H1 (cell line): ENCODE results near the gene PMFBP1.

Experiments
- CTCF ChIP-seq, 3 experiments: IDR thresholded peaks; 1 replicate in 2 of 3; 2 replicates in 1 of 3; pipeline versions ENCODE4 v1.5.1 to v1.6.1; 2011; ENCODE audit warnings: low read length in 3 of 3, mild to moderate bottlenecking in 3 of 3, inconsistent platforms in 2 of 3, low read depth in 1 of 3, moderate library complexity in 1 of 3; ENCODE audit not compliant: insufficient read depth in 1 of 3; ENCODE audit errors: control extremely low read depth in 1 of 3
- EGR1 ChIP-seq: IDR thresholded peaks from 2 replicates; pipeline ENCODE4 v1.6.1; 2011; ENCODE audit warnings: low read depth, low read length, borderline replicate concordance
- NANOG ChIP-seq: IDR thresholded peaks from 2 replicates; pipeline ENCODE4 v1.6.1; 2011; ENCODE audit warnings: low read length, low read depth, mild to moderate bottlenecking, inconsistent platforms; ENCODE audit not compliant: insufficient read depth, poor library complexity, severe bottlenecking
- NRF1 ChIP-seq: IDR thresholded peaks from 2 replicates; pipeline ENCODE4 v1.6.1; 2011; ENCODE audit warnings: mild to moderate bottlenecking, low read depth, low read length, improper control_type of control experiment
- RXRA ChIP-seq: IDR thresholded peaks from 2 replicates; pipeline ENCODE4 v1.6.1; 2011; ENCODE audit warnings: low read depth, mild to moderate bottlenecking, low read length, moderate library complexity; ENCODE audit not compliant: insufficient read depth
- SIN3A ChIP-seq, 2 experiments: IDR thresholded peaks in 1 of 2; conservative IDR thresholded peaks in 1 of 2; 2 replicates each; pipeline ENCODE4 v1.6.1; 2011 to 2012; ENCODE audit warnings: low read length in 2 of 2, improper control_type of control experiment in 1 of 2, low read depth in 1 of 2, mild to moderate bottlenecking in 1 of 2
- TAF1 ChIP-seq: IDR thresholded peaks from 2 replicates; pipeline ENCODE4 v1.6.1; 2011; ENCODE audit warnings: mild to moderate bottlenecking, low read depth, low read length
- USF2 ChIP-seq: IDR thresholded peaks from 2 replicates; pipeline ENCODE4 v1.6.1; 2011; ENCODE audit warnings: low read length, improper control_type of control experiment

GRCh38 chr16:72129976-72130656 lies 41.8 kb downstream of the PMFBP1 start:
- TF ChIP-seq CTCF (IDR thresholded peaks at IDR 0.05; ENCODE audit: control extremely low read depth in 1 of 3, insufficient read depth in 1 of 3, low read depth in 1 of 3, low read length in 3 of 3), result no peak
- no peak for TF ChIP-seq RXRA
- no peak for TF ChIP-seq SIN3A (conservative IDR thresholded peaks at IDR 0.05 in 1 of 2, IDR thresholded peaks at IDR 0.05 in 1 of 2; ENCODE audit: low read depth in 1 of 2, low read length in 2 of 2)
- TF ChIP-seq NRF1, result no peak
- no peak for TF ChIP-seq TAF1
- no peak for TF ChIP-seq NANOG
- no peak for TF ChIP-seq USF2
- no peak for TF ChIP-seq EGR1
